ENCODE measurements around the gene COG3.

Gene COG3

DNA sequence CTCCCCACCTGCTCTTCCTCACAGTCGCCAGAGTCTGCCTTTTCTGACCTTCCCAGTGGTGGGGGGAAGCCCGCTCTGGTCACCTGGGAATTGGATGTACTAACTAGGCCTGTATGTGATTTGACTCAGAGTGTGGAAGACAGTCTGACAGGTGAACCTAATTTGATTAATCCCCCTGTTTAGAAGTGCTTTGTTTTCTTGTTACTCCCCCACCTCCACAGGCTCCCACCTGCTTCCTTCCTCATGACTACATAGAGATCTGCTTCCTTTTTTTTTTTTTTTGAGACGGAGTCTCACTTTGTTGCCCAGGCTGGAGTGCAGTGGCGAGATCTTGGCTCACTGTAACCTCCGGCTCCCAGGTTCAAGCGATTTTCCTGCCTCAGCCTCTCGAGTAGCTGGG, 44.0 kb downstream of the COG3 start:
- DNase-seq: no peak

- DNase-seq: no peak
Observed at GRCh38 chr13:45510672-45511071, 45.9 kb downstream of the COG3 start.

- DNase-seq: peak; percentile 37
Observed at GRCh38 chr13:45511310-45512097, 46.8 kb downstream of the COG3 start.

DNA sequence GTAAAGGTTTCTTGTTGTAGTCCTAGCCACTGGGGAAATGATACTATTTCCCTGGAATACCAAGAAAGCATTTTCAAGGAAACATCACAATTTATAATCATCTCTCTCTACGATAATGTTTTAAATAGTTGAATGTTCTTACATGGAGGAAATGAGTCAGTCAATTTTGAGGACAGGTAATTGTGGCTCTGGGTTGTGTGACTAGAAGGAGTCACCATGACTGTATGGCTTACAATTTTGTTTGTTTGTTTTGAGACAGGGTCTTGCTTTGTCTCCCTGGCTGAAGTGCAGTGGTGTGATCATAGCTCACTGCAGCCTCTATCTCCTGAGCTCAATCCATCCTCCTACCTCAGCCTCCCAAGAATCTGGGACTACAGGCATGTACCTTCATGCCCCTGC, 47.4 kb downstream of the COG3 start:
- no peak for DNase-seq

DNA sequence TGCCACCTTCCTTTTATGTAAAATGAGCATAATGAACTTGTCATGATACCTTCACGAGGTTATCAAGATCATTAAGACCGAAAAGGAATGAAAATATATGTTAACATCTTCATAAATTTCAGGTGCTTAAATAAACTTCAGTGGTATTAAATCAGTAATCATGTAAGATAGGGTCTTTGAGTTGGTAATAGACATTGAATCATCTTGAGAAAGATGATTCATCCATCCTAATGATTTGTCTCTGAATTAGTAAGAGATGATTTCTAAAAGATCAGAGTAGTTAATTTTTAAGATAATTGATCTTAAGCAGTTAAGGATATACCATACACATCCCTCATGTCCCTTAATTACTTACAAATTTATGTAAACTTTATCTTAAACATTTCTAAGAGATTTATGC, 52.0 kb downstream of the COG3 start:
- DNase-seq: no peak

- DNase-seq: no peak
Observed at GRCh38 chr13:45518525-45519245, 53.9 kb downstream of the COG3 start.

DNA sequence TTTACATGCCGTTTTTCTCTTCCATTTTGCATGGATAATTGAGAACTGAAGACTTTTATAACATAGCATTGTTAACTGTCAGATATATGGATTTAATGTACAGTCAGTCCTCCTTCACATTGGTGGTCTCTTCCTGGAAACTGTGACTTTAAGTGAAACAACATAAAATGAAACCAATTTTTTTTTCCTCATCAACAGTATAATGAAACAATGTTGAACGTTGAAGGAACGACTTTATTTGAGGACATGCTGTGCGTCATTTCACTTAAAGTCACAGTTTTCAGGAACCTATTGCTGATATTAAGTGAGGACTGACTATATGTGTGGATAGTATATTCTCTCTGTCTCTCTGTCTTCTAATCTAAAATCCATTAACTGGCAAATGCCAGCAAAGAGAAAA, 54.8 kb downstream of the COG3 start:
- DNase-seq: no peak

DNA sequence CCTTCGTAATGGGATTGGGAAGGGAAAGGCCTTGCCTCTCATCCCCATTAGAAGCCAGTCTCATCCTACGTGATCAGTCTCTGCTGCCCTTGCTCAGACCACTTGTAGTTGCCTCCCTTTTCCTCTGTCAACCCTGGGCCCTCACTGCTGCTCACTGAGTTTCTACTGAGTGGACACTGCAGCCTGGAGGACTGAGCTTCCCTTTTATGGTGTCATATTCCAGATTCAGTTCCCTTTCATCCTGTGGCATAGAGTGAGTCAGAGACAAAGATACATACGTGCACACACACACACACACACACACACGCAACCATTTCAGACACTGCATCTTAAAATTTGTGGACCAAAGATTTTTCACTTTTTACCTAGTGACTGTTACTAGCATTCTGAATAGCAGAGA, 56.6 kb downstream of the COG3 start:
- DNase-seq: peak; percentile 3

- DNase-seq: no peak
Observed at GRCh38 chr13:45522571-45522970, 57.8 kb downstream of the COG3 start.

- no peak for DNase-seq
Observed at GRCh38 chr13:45527699-45528462, 63.1 kb downstream of the COG3 start.

GRCh38 chr13:45529758-45530157, 65.0 kb downstream of the COG3 start:
- DNase-seq: no peak

DNA sequence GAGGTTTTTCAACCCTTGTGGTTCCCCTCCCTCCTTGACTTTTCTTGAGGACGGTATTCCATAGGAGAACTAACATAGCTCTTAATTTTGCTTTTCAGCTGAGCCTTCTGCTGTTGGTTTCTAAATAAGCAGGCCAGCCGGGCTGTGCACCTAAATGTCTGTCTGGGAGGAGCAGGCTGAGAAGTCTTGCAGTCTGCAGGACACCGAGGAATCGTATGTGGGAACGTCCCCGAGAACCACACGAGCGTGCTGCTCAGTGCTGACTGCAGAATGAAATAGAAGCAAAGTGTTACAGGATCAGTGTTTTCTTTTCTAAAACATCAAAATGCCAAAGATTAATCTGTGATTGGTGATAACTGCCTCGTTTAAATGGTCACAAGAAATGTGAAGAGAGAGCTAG, 69.9 kb downstream of the COG3 start:
- DNase-seq: no peak

- no peak for DNase-seq
Observed at GRCh38 chr13:45536224-45536623, 71.5 kb downstream of the COG3 start.

- DNase-seq: no peak
Observed at GRCh38 chr13:45537516-45537915, 72.8 kb downstream of the COG3 start.

DNA sequence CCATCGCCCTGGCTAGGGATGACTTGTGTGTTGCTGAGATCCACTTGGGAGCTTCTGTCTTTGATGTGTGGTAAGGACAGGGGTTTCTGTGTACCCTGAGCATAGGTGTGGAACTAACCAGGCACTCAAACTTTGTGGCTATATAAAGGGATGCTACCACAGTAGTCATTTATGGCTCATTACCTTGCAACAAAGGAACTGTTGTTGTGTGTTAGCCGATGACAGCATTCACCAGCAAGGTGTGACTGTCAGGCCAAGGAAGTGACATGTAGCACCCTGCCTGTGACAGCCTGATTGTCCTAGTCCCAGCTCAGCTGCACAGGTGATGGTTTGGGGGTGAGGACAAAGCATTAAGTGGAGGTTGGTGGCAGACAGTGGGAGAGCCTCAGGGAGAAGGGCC, 73.6 kb downstream of the COG3 start:
- DNase-seq: peak; percentile 6

DNA sequence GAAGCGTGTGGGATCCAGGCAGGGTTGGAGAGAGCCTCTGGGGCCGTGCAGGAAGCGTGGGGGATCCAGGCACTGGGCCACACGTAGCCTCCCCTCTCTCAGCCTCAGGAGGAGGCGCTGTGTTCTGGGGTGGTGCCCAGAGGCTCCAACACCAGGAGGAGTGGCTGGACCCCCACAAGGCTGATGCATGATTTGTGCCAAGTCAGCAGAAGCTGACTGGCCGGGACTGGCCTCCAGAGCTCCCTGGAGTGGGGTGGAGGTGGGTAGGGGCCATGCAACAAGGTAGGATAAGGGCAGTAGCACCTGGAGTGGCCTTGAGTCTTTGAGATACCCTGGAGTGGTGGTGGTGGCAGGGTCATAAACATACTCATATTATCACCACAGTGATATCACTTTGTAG, 75.5 kb downstream of the COG3 start:
- no peak for DNase-seq

DNA sequence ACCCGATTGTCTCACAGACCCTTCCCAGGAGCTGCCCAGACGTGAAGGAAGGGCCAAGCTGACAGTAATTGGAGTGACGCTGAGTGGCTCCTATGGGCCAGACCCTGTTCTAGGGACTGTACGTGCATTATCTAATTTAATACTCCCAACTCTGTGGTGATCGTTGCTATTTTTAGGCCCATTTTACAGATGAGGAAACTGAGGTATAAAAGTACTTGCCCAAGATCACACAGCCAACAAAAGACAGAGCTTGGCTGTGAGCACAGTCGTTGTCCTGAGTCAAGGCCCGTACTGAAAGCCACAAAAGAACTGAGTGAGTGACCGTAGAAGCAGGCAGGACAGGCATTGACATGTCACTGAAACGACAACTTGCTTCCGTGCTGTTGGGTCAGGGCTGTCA, 76.1 kb downstream of the COG3 start:
- DNase-seq: no peak

GRCh38 chr13:45541806-45542205, 77.1 kb downstream of the COG3 start:
- DNase-seq: no peak

GRCh38 chr13:45542391-45542790, 77.7 kb downstream of the COG3 start:
- DNase-seq: no peak

DNA sequence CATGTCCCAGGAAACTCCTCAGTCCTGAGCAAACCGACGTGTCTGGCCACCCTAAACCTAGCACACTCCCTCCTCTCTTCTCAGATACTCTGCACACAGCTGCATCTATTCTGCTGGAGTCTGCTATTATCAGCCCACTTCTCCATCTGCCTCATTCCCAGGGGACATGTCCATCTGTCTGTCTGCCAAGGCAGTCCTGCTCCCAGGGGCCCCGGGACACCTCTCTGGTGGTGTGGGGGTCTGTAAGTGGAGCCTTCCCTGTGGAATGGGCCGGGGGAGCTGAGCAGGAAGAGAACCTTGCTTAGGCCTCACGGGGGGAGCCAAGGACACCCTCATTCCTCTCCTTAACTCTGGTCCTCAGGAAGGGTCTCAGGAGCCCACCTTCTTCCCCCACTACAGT, 78.1 kb downstream of the COG3 start:
- no peak for DNase-seq

- no peak for DNase-seq
Observed at GRCh38 chr13:45544520-45544919, 79.8 kb downstream of the COG3 start.

- DNase-seq: no peak
Observed at GRCh38 chr13:45545686-45546409, 81.1 kb downstream of the COG3 start.

- DNase-seq: no peak
Observed at GRCh38 chr13:45546410-45546765, 81.6 kb downstream of the COG3 start.
